Adipose tissue (tissue), 3 donors: ENCODE results near the gene ADGRG3. TPM values are rescaled to one million over a fixed set of nuclear protein-coding genes. Genes with fewer than 3 reads are reported as not detected.

Experiments
- H3K27ac ChIP-seq: one replicate; pipeline ENCODE4 v1.5.1; 2013; ENCODE audit warnings: low read depth, low read length
- WGBS, 3 donors: extraction: QIAGEN DNeasy Blood & Tissue Kit; methylation state at CpG; one replicate each; pipeline ENCODE4 v1.1.7; 2013; 5-methylcytosine and 5-hydroxymethylcytosine counted together
- polyA plus RNA-seq, 3 donors: library from polyadenylated mRNA; stranded (reverse); fragments of 200-250 nt; gene quantifications; one replicate each; pipeline ENCODE4 v1.2.3, GENCODE V29; 2013
- donor health status: healthy with polysubstance abuse.
- donor health status: Bipolar disorder and iron deficiency.
- donor health status: healthy.

The ADGRG3 gene
- polyA plus RNA-seq, 3 donors = 0.32 to 15.7 (median 8.4) TPM

GRCh38 chr16:57736419-57737351, 68.6 kb downstream of the ADGRG3 start:
- H3K27ac ChIP-seq = no peak overlapping the region
- 12 to 15% (median 12%) methylated on average over 23 of the region's 23 CpGs for WGBS, 3 donors

GRCh38 chr16:57738844-57739243, 70.7 kb downstream of the ADGRG3 start:
- H3K27ac ChIP-seq = no peak overlapping the region
- 96 to 97% (median 97%) methylated on average over 7 of the region's 7 CpGs for WGBS, 3 donors

Other genes with a start within 250 kb of the ADGRG3 start
- gene CIAPIN1, start 220.9 kb upstream of the ADGRG3 start, polyA plus RNA-seq = 10 to 100 TPM; 16.2 to 31.6 (median 24.9) TPM
- 10 to 100 TPM; 37.2 to 49.7 (median 42.5) TPM for gene COQ9, start 220.8 kb upstream of the ADGRG3 start, polyA plus RNA-seq
- 10 to 100 TPM; 39.3 to 52.1 (median 39.4) TPM for gene POLR2C, start 205.6 kb upstream of the ADGRG3 start, polyA plus RNA-seq
- 10 to 100 TPM in 2 of 3 donors, 1 to 10 TPM in 1; 7.6 to 19.5 (median 11.1) TPM for gene DOK4, start 181.8 kb upstream of the ADGRG3 start, polyA plus RNA-seq
- gene CCDC102A, start 131.7 kb upstream of the ADGRG3 start, polyA plus RNA-seq = 10 to 100 TPM in 1 of 3 donors, 1 to 10 TPM in 2; 1.9 to 11.5 (median 2.2) TPM
- gene ADGRG5, start 125.7 kb upstream of the ADGRG3 start, polyA plus RNA-seq = under 1 TPM in 2 of 3 donors, not detected in 1; 0.09 to 0.26 TPM
- gene ADGRG1, start 39.7 kb upstream of the ADGRG3 start, polyA plus RNA-seq = 10 to 100 TPM; 35.8 to 51.4 (median 38.6) TPM
- under 1 TPM in 2 of 3 donors, not detected in 1; 0.18 to 0.24 TPM for gene DRC7, start 26.5 kb downstream of the ADGRG3 start, polyA plus RNA-seq
- 10 to 100 TPM; 11.4 to 16.5 (median 15.0) TPM for gene KATNB1, start 67.5 kb downstream of the ADGRG3 start, polyA plus RNA-seq
- 10 to 100 TPM; 21.9 to 35.1 (median 31.6) TPM for gene KIFC3, start 134.2 kb downstream of the ADGRG3 start, polyA plus RNA-seq